CD4-positive, alpha-beta T cell treated with Interleukin-12 subunit alpha and Interleukin-12 subunit beta, for 1 hour (primary cell): Measurements from ENCODE around the gene EFNA5.

Experiments used
- DNase-seq: peaks from one replicate; pipeline ENCODE4 v3.0.0-alpha.2; 2020

The EFNA5 gene

GRCh38 chr5:107636555-107636954, 34.2 kb downstream of the EFNA5 start:
- DNase-seq, result no peak

GRCh38 chr5:107636068-107636467, 34.7 kb downstream of the EFNA5 start:
- DNase-seq, result no peak

- no peak for DNase-seq
Observed at GRCh38 chr5:107634981-107635848, 35.5 kb downstream of the EFNA5 start.

GRCh38 chr5:107633171-107633901, 37.4 kb downstream of the EFNA5 start:
- no peak for DNase-seq

DNA sequence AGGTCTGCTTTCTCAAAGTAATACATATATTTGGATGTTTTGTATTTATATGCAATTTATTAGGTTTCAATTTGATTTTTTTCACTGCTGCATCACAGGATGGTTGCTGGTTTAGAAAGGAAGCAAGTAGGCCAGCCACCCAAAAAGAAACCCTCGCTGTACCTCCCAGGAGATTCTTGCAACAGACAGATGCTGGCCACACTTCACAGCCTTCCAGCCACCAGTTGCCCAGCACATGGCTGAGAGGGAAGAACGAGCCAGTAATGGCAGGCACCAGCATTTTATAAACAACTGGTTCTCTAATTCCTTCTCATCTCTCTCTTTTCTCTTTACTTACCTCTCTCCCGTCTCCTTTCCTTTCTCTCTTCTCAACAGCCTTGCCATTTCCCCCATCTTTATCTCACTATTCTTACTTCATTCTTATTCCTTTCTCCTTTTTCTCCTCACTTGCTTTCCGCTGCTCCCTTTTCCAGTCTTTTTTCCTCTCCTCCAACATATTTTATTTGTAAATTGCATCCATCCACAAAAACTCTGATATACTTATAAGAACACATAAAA, 38.9 kb downstream of the EFNA5 start:
- no peak for DNase-seq

- no peak for DNase-seq
Observed at GRCh38 chr5:107630184-107630583, 40.6 kb downstream of the EFNA5 start.

- DNase-seq, result no peak
Observed at GRCh38 chr5:107624235-107624634, 46.5 kb downstream of the EFNA5 start.

- no peak for DNase-seq
Observed at GRCh38 chr5:107621089-107621488, 49.6 kb downstream of the EFNA5 start.

GRCh38 chr5:107619781-107620180, 51.0 kb downstream of the EFNA5 start:
- no peak for DNase-seq

GRCh38 chr5:107618242-107618641, 52.5 kb downstream of the EFNA5 start:
- DNase-seq, result no peak

- DNase-seq, result no peak
Observed at GRCh38 chr5:107617052-107617451, 53.7 kb downstream of the EFNA5 start.

GRCh38 chr5:107616213-107616612, 54.5 kb downstream of the EFNA5 start:
- no peak for DNase-seq

- no peak for DNase-seq
Observed at GRCh38 chr5:107615299-107615817, 55.4 kb downstream of the EFNA5 start.

DNA sequence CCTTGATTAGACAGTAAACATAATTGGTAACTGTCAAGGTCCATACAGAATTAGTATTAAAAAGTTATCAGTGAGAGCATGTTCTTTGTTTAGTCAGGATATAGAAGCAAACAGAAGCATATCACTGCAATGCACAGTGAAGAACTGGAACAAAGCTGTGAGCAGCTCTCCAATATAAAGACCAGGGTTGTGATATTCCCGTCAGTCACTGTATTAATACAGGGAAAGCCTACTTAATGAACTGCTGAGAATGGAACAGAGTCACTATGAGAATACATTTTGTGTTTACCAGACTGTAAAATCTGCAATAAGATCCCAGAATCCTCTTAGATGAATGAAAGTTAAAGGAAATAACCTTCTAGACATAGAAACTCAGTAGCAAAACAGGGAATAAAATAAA, 58.2 kb downstream of the EFNA5 start:
- DNase-seq, result no peak

DNA sequence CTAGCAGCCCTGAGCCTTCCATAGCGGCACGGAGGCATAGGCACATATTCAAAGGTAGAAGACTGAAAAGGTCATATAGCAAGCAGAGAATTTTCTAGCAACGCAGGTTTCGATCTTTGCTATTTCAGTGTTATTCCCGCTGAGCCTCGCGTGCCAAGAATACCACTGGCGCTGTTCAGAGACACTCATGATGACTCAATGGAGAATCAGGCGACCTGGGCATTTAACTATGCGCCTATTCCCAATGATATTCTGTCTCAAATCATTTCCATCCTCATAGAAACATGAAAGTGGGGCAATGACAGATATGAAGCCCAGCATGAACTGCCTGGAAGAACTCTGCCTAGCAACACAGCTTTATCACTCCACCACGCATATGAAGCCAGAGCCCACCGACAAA, 59.9 kb downstream of the EFNA5 start:
- no peak for DNase-seq

DNA sequence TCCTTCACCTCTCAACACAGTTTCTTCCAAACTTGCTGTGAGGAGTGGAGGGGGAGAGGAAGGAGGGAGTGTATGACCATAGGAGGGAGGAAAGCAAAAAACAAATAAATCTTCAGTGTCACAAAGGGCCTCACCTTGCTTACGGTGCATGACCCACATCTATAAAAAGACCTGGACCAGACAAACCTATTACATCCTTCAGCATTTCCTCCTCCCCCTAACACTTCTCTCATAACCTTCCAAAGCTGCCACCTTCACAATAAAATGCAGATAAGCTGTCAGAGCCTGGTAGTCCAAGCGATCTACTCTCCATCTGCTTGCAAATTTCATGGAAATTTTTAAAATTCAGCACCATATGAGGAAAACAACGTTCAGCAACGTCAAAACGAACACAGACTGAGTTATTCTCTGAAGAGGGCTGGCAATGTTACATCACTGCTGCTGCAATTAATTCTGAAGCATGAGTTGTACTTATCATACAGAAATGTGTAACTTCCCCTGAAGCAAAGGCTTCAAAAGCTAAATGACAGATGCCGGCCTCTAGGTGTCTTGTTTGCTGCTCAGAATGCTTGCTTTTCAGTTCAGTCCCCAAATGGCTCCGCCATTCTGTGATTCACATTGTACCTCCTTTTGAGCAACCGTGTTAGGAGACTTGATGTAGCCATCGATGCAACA, 62.9 kb downstream of the EFNA5 start:
- no peak for DNase-seq

GRCh38 chr5:107607196-107607595, 63.5 kb downstream of the EFNA5 start:
- DNase-seq, result no peak

- no peak for DNase-seq
Observed at GRCh38 chr5:107605596-107606125, 65.1 kb downstream of the EFNA5 start.

GRCh38 chr5:107604990-107605389, 65.7 kb downstream of the EFNA5 start:
- no peak for DNase-seq

DNA sequence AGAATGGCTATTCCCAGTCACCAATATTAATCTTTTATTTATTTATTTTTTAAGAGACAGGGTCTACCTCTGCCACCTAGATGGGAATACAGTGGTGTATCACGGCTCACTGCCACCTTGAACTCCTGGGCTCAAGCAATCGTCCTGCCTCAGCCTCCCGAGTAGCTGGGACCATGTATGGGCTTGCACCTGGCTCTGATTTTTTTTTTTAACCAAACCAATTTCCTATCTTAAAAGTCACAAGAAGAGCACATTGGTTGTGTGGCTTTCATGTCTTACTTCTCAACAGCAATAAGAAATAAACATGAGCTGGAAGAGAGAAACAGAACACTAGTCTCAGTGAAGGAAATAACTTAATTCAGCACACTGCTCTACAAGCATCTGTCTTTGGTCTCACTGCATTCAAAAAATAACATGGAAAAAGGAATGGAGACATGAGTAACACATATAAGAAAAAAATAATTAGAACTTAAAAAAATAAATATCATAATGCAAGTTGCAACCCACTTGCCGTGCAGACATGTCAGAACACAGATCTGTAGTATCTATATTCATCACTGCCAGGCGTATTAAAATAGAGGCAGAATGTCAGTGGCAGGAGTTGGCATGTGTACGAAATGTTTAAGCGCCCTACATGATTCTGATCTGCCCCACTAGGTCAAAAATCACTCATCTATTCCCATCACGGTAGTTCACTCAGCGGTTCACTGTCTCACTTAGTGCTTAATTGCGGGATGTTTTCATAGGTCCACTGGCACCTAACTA, 66.4 kb downstream of the EFNA5 start:
- no peak for DNase-seq

DNA sequence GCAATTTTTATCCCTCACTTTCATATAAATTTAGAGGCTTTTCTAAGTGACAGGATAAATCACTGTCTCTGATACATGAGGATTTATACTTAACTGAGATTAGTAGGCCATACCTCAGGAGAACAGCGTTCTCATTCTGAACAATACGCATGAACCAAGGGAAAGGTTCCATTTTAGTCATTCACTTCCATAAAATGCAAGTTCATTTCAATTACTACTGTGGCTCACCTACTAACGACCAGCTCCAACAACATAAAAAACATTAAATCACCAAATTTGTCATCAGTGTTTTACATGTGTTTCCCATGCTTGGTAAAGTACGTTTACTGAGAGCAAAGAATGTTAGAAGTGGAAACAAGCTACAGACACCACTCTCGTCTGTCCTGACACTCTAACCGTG, 67.4 kb downstream of the EFNA5 start:
- DNase-seq, result no peak

GRCh38 chr5:107602896-107603295, 67.8 kb downstream of the EFNA5 start:
- no peak for DNase-seq
